ENCODE measurements around the gene EXOC4.

The EXOC4 gene

GRCh38 chr7:133910761-133911160, 657.9 kb downstream of the EXOC4 start:
- Histone ChIP-seq H3K4me3 (no peak overlapping the region), H3K27ac (no peak overlapping the region)
- no peak for DNase-seq (ENCODE audit: low spot score)
- TF ChIP-seq CTCF (IDR thresholded peaks at IDR 0.05), result no peak

GRCh38 chr7:133911724-133912123, 658.8 kb downstream of the EXOC4 start:
- H3K4me3 ChIP-seq, result no peak overlapping the region
- H3K27ac ChIP-seq, result no peak overlapping the region
- TF ChIP-seq CTCF (IDR thresholded peaks at IDR 0.05), result no peak
- DNase-seq (ENCODE audit: low spot score), result no peak

GRCh38 chr7:133912916-133913697, 660.2 kb downstream of the EXOC4 start:
- Histone ChIP-seq H3K4me3 (no peak overlapping the region), H3K27ac (no peak overlapping the region)
- no peak for DNase-seq (ENCODE audit: low spot score)
- TF ChIP-seq CTCF (IDR thresholded peaks at IDR 0.05), result no peak

GRCh38 chr7:133916621-133917020, 663.7 kb downstream of the EXOC4 start:
- Histone ChIP-seq H3K27ac (no peak overlapping the region), H3K4me3 (no peak overlapping the region)
- no peak for DNase-seq (ENCODE audit: low spot score)
- TF ChIP-seq CTCF (IDR thresholded peaks at IDR 0.05), result no peak

- TF ChIP-seq CTCF (IDR thresholded peaks at IDR 0.05), result no peak
- no peak overlapping the region for H3K4me3 ChIP-seq
- no peak overlapping the region for H3K27ac ChIP-seq
- DNase-seq (ENCODE audit: low spot score), result no peak
These were observed 666.9 kb downstream of the EXOC4 start for GRCh38 chr7:133919810-133920209.

- Histone ChIP-seq H3K27ac (no peak overlapping the region), H3K4me3 (no peak overlapping the region)
- no peak for TF ChIP-seq CTCF (IDR thresholded peaks at IDR 0.05)
- no peak for DNase-seq (ENCODE audit: low spot score)
These were observed 668.8 kb downstream of the EXOC4 start for GRCh38 chr7:133921635-133922182.

- TF ChIP-seq CTCF (IDR thresholded peaks at IDR 0.05), result no peak
- Histone ChIP-seq H3K4me3 (no peak overlapping the region), H3K27ac (no peak overlapping the region)
- no peak for DNase-seq (ENCODE audit: low spot score)
These were observed 671.1 kb downstream of the EXOC4 start for GRCh38 chr7:133923974-133924373.

All from coronary artery (tissue), 2 donors.